HG03520 (cell line): ENCODE results near the gene MIPOL1.

ENCODE experiments used
- ATAC-seq: cut with Tn5 transposase; IDR thresholded peaks from one replicate; pipeline ENCODE4 v1.9.1; 2021; ENCODE audit warnings: mild to moderate bottlenecking, moderate library complexity; ENCODE audit not compliant: unreplicated experiment

The MIPOL1 gene

DNA sequence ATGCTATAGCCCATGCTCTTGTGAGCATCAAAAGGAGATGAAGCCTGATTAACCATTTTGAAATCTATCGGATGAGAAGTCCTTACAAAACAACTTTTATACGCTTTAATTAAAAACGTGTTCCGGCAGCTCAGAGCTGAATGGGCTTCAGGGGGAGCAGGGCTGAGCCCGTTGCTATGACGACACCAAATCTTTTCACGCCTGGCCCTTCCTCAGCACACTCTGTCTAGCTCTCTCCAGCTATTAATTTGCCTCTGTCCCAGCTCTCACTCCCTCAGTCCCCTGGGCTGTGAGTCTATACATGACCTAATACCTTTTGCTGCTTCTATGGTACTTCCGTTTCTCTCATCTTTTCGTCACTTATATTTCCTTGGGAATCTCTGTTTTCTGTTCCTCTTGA is 381.5 kb downstream of the MIPOL1 start:
- no peak for ATAC-seq

GRCh38 chr14:37580146-37580545 is 382.4 kb downstream of the MIPOL1 start:
- ATAC-seq: no peak

GRCh38 chr14:37583358-37584210 is 385.8 kb downstream of the MIPOL1 start:
- no peak for ATAC-seq

GRCh38 chr14:37584211-37585100 is 386.7 kb downstream of the MIPOL1 start:
- no peak for ATAC-seq

- ATAC-seq: no peak
Measured at GRCh38 chr14:37585101-37585511, 387.4 kb downstream of the MIPOL1 start.

DNA sequence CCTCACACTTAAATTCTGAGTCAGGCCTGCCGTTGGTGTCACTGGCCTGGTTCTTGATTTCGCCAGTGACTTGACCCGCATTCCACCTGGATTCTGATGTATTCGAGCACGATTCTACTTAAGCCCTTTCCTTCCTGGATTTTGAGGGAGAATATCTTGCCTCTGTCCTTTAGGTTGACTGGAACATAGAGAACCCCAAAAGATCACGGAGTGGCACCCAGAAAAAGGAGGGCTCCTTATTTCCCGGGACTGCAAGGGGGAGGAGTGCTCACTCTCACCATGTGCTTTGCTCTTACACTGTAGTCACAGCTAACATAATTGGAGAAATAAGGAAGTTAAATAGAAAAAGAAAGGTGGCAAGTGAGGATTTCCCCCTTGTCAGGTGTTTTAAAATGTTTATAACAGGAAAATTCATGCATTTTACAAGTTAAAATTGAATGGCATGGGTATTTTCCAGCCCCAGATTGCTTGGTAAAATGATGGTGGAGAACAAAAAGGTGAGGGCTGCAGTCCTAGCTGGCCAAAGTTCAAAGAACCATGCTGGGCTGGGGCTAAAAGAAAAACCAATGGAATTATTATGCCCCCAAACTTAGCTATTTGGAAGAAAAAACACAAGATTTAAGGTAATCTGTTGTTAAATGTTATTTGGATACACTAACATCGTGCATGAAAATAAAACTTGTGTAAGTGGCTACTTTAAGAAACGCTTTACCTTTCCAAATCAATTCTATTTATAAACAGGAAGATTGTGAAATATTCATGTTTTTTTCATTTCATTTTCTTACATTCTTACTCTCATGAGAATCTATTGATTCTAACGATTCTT is 388.4 kb downstream of the MIPOL1 start:
- no peak for ATAC-seq

DNA sequence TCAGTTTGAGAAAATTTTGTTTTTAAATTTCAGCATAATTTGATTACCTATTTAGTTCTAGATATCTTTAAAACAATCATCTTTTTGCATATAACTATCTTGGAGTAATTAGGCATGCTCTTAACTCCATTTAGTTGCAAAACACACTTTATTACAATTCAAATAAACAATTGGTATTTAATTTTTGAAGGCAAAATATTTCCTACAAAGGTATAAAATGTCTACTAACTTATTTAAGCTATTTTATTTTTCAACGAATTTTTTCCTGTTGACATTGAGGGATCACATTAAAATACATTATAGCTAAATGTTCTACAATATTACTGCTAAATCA is 389.0 kb downstream of the MIPOL1 start:
- no peak for ATAC-seq

DNA sequence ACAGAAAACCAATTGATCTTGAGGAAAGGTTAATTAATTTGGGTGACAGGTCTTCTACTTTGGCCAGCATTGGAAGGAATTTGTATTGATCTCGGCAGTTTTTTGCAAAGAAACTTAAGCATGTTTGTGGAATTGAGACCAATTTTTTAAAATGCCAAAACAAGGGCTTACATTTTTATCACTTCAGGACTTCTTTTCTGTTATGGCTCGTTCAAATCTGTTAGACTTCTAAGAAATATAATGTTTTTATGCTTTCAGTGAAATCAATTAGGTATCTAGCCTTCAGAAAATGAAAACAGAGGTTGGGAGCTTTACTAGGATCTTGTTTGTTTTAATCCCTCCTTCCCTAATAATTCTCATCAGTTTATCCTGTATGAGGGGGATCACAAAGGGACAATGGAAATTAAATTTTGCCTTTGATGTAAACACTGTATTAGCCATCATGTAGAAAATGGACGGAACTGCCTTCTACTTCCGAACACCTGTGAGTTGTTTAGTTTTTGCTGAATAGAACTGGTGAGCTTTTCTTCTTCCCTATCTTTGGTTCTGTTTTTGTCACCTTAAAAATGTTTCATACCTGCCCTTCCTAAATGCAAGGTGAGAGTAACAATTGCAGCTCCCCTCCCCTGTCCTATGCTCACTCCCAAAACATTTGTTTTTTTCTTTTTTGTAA is 389.5 kb downstream of the MIPOL1 start:
- no peak for ATAC-seq

GRCh38 chr14:37587881-37588666 is 390.3 kb downstream of the MIPOL1 start:
- ATAC-seq: no peak

GRCh38 chr14:37588667-37588955 is 390.9 kb downstream of the MIPOL1 start:
- no peak for ATAC-seq

DNA sequence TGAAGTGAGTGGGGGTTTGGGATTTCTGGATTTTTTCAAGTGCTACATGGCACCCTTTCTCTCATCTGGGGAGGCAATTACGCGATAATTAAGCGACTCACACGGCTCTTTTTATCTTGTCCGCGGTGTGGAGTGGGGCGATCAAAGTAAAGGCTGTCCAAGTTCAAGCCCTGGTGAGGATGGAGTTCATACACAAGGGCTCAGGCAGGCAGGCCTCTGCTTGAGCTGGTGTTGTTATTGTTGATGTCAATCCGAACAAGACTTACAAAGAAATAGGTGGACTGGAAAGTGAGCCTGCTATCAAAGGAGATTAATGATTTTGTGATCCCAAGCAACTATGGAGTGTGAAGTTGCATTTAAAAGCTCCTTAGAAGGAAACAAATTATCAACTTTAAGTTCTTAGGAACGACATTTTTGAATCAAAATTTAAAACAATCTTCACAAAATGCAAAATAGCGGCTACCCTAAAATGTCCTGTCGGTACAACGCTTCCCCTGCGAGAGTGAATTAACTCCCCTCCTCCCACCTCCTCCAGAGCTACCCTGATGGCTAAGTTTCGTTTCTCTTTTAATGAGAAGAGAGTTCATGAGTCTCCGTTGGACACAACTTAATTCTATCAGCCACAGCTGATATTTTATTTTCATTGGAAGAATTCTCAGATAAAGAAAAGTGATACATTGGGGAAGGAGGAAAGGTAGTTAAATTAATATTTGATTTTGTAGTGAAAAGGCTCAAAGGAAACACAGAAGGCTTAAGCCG is 391.4 kb downstream of the MIPOL1 start:
- ATAC-seq: no peak

- ATAC-seq: no peak
Measured at GRCh38 chr14:37589715-37590427, 392.1 kb downstream of the MIPOL1 start.

DNA sequence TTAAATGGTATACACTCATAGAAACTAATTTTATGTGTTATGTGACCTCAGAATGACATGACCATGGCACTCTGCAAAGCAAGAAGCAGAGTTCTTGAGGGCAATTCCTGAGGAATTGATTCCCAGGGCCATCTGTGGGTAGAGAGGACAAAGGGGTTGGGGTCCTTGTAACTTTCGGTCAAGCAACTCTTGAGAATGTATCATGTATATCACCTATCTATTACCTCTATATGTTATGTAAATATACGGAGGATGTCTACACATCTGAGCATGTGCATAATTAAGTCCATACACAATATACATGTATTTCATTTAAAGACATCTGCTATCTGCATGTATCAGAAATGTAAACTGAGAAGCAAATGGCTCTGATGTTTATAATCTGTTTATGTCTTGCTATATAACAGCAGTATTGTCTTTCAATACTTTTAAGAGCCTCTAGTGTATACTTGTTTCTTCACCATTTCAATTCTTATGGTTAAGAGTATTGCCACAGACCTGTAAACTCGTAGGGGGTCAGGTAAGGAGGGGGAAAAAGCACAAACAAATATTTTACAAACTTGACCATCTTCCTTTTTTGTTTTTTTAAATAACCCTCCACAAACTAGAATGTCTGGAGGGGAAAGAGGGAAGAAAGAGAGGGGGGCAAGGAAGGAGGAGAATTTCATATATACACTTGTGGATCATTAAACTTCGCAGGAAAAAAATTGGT is 392.8 kb downstream of the MIPOL1 start:
- ATAC-seq: no peak

GRCh38 chr14:37591311-37591940 is 393.7 kb downstream of the MIPOL1 start:
- no peak for ATAC-seq

GRCh38 chr14:37591941-37592481 is 394.3 kb downstream of the MIPOL1 start:
- no peak for ATAC-seq

GRCh38 chr14:37592482-37593408 is 395.0 kb downstream of the MIPOL1 start:
- ATAC-seq: no peak
